ENCODE results near the gene INS. TPM values are rescaled to one million over a fixed set of nuclear protein-coding genes. Genes with fewer than 3 reads are reported as not detected.

The INS gene
- total and polyA plus RNA-seq, 10 of the 15 experiments (the other 5 are each of a cell fraction or from before 2014, with no cell fraction given), result not detected

- Histone ChIP-seq H3K4me1 (ENCODE audit: control insufficient read depth, insufficient read depth, low read length) (no peaks in the 10 kb centered on the region), H3K4me3 (no peak overlapping the region), H2AFZ (ENCODE audit: control insufficient read depth, low read depth, low read length) (no peak overlapping the region), H4K20me1 (ENCODE audit: control insufficient read depth, insufficient read depth) (no peaks in the 10 kb centered on the region), H3K79me2 (ENCODE audit: control insufficient read depth, insufficient read depth, low read length) (no peaks in the 10 kb centered on the region), H3K9ac (ENCODE audit: control insufficient read depth, insufficient read depth, low read length) (no peak overlapping the region), H3K27me3 (replicated peaks in 1 of 2; ENCODE audit: control insufficient read depth in 2 of 2, insufficient read depth in 2 of 2, low read length in 1 of 2) (no peaks in the 10 kb centered on the region; a peak in 1 of 4 replicates), H3K36me3 (ENCODE audit: control insufficient read depth in 2 of 2, insufficient read depth in 2 of 2, low read length in 1 of 2) (no peaks in the 10 kb centered on the region), H3K4me2 (ENCODE audit: control insufficient read depth, insufficient read depth) (no peak overlapping the region), H3K27ac (ENCODE audit: control insufficient read depth, insufficient read depth) (no peak overlapping the region), H3K9me3 (replicated peaks; ENCODE audit: control insufficient read depth, insufficient read depth, low read length) (no peaks in the 10 kb centered on the region)
- ATAC-seq (no peak), FAIRE-seq (no peak), DNase-seq (ENCODE audit: low read depth, low spot score) (no peak)
- SMC1A ChIA-PET (ENCODE audit: uncharacterized antibody, unreplicated experiment), result no interaction called here
- CTCF ChIA-PET, result no interaction called here
- in situ Hi-C loops (cut with MboI) (no loop called here), intact Hi-C loops (cut with micrococcal nuclease; ENCODE audit: unreplicated experiment) (no loop called here)
- POLR2A ChIA-PET, result no interaction called here
- TF ChIP-seq PRDM15 (CRISPR knock-in tag; IDR thresholded peaks at IDR 0.05), result no peak
- TF ChIP-seq TBL1XR1 (IDR thresholded peaks at IDR 0.05; ENCODE audit: low read depth, low read length), result no peak
- WGBS (ENCODE audit: insufficient coverage, insufficient replicate concordance, low lambda C conversion rate, missing lambda C conversion rate), result 52% methylated on average over 20 of the region's 24 CpGs
- BruUV-seq (replicated peaks), result no TSS peak
- RAD21 ChIA-PET (ENCODE audit: unreplicated experiment), result no interaction called here
Measured at GRCh38 chr11:2208691-2209369, 47.8 kb upstream of the INS start.
